ENCODE results near the gene CCDC192.

CCDC192 gene

GRCh38 chr5:127893232-127893631 is 190.0 kb downstream of the CCDC192 start:
- no peak for DNase-seq

- DNase-seq: no peak
Observed at GRCh38 chr5:127894461-127894860, 191.3 kb downstream of the CCDC192 start.

GRCh38 chr5:127898551-127899213 is 195.5 kb downstream of the CCDC192 start:
- no peak for DNase-seq

- no peak for DNase-seq
Observed at GRCh38 chr5:127899214-127899610, 196.0 kb downstream of the CCDC192 start.

GRCh38 chr5:127906562-127907204 is 203.5 kb downstream of the CCDC192 start:
- DNase-seq: no peak

- no peak for DNase-seq
Observed at GRCh38 chr5:127907907-127908306, 204.7 kb downstream of the CCDC192 start.

- DNase-seq: peak; percentile 8
Observed at GRCh38 chr5:127909066-127909465, 205.9 kb downstream of the CCDC192 start.

- peak; percentile 44 for DNase-seq
Observed at GRCh38 chr5:127909821-127910220, 206.6 kb downstream of the CCDC192 start.

GRCh38 chr5:127910307-127910956 is 207.2 kb downstream of the CCDC192 start:
- no peak for DNase-seq

GRCh38 chr5:127911619-127912018 is 208.4 kb downstream of the CCDC192 start:
- no peak for DNase-seq

GRCh38 chr5:127912411-127912810 is 209.2 kb downstream of the CCDC192 start:
- DNase-seq: no peak

GRCh38 chr5:127916885-127917573 is 213.8 kb downstream of the CCDC192 start:
- DNase-seq: no peak

- DNase-seq: no peak
Observed at GRCh38 chr5:127919006-127919796, 216.0 kb downstream of the CCDC192 start.

- no peak for DNase-seq
Observed at GRCh38 chr5:127919818-127920217, 216.6 kb downstream of the CCDC192 start.

GRCh38 chr5:127920936-127921335 is 217.7 kb downstream of the CCDC192 start:
- no peak for DNase-seq

GRCh38 chr5:127922603-127923002 is 219.4 kb downstream of the CCDC192 start:
- no peak for DNase-seq

GRCh38 chr5:127923804-127924570 is 220.8 kb downstream of the CCDC192 start:
- DNase-seq: no peak

- DNase-seq: no peak
Observed at GRCh38 chr5:127924606-127925005, 221.4 kb downstream of the CCDC192 start.

- no peak for DNase-seq
Observed at GRCh38 chr5:127925916-127926315, 222.7 kb downstream of the CCDC192 start.

GRCh38 chr5:127926974-127927373 is 223.8 kb downstream of the CCDC192 start:
- no peak for DNase-seq

- no peak for DNase-seq
Observed at GRCh38 chr5:127928053-127928452, 224.9 kb downstream of the CCDC192 start.

GRCh38 chr5:127930311-127930710 is 227.1 kb downstream of the CCDC192 start:
- DNase-seq: no peak

Measured in NCI-H1092 (cell line).